DND-41 (cell line): ENCODE results near the gene ADD1.

ENCODE experiments used
- ATAC-seq: fragments of 200-7000 bp; cut with Tn5 transposase; 3 replicates; pipeline ENCODE4 v1.9.1; 2021; ENCODE audit warnings: low read depth; ENCODE audit not compliant: insufficient read depth
- DNase-seq: peaks from one replicate; pipeline ENCODE4 v3.0.0-alpha.2; 2020
- H2AFZ ChIP-seq: 2 replicates; pipeline ENCODE4 v1.6.0; 2012; ENCODE audit warnings: low read depth, low read length
- H3K27ac ChIP-seq: 2 replicates; pipeline ENCODE4 v1.5.1; 2012; ENCODE audit warnings: low read length, inconsistent platforms
- H3K27me3 ChIP-seq: fragments of 200-600 bp; sonication (generic); 2 replicates; pipeline ENCODE4 v1.6.0; 2012; ENCODE audit warnings: low read length, mild to moderate bottlenecking, inconsistent platforms; ENCODE audit not compliant: insufficient read depth, poor library complexity
- H3K36me3 ChIP-seq: 2 replicates; pipeline ENCODE4 v1.5.1; 2012; ENCODE audit warnings: low read length, inconsistent platforms; ENCODE audit not compliant: insufficient read depth
- H3K4me1 ChIP-seq: 2 replicates; pipeline ENCODE4 v1.5.1; 2012; ENCODE audit warnings: mild to moderate bottlenecking, low read length; ENCODE audit not compliant: insufficient read depth
- H3K4me2 ChIP-seq: 2 replicates; pipeline ENCODE4 v1.6.0; 2012; ENCODE audit warnings: mild to moderate bottlenecking, moderate library complexity, low read length, inconsistent platforms; ENCODE audit not compliant: insufficient read depth
- H3K4me3 ChIP-seq, 2 experiments: fragments of 200-600 bp in 1 of 2; shearing (Covaris generic) in 1 of 2; 2 replicates each; pipeline ENCODE4 v1.5.1; 2012 to 2016; ENCODE audit warnings: inconsistent platforms in 2 of 2, low read length in 2 of 2, mild to moderate bottlenecking in 2 of 2, low read depth in 1 of 2, moderate library complexity in 1 of 2
- H3K79me2 ChIP-seq: 2 replicates; pipeline ENCODE4 v1.6.0; 2012; ENCODE audit warnings: low read length, inconsistent platforms; ENCODE audit not compliant: insufficient read depth
- H3K9ac ChIP-seq: 2 replicates; pipeline ENCODE4 v1.6.0; 2012; ENCODE audit warnings: low read depth, mild to moderate bottlenecking, inconsistent platforms, low read length, moderate library complexity
- H3K9me3 ChIP-seq: 2 replicates; pipeline ENCODE4 v1.5.1; 2012; ENCODE audit warnings: low read length, moderate library complexity, mild to moderate bottlenecking, inconsistent platforms; ENCODE audit not compliant: insufficient read depth, severe bottlenecking
- H4K20me1 ChIP-seq: 2 replicates; pipeline ENCODE4 v1.6.0; 2012; ENCODE audit warnings: low read length; ENCODE audit not compliant: insufficient read depth
- CTCF ChIP-seq: IDR thresholded peaks from 2 replicates; pipeline ENCODE4 v1.5.1; 2012; ENCODE audit warnings: borderline replicate concordance, low read length, moderate library complexity, mild to moderate bottlenecking; ENCODE audit not compliant: poor library complexity, severe bottlenecking; ENCODE audit errors: extremely low read depth
- EZH2 ChIP-seq: IDR thresholded peaks from 3 replicates; pipeline ENCODE4 v1.6.1; 2012; ENCODE audit warnings: borderline replicate concordance, low read depth, mild to moderate bottlenecking, moderate library complexity, low read length, inconsistent platforms; ENCODE audit not compliant: severe bottlenecking

The ADD1 gene

GRCh38 chr4:2961421-2961810, 117.8 kb downstream of the ADD1 start:
- H3K4me3 ChIP-seq = peak overlapping the region; percentile 76 to 84; a peak in 3 of 4 replicates
- H3K27me3 ChIP-seq = no peaks in the 10 kb centered on the region
- H2AFZ ChIP-seq = no peak overlapping the region
- peak overlapping the region; percentile 89 for H3K9ac ChIP-seq
- peaks cover 66% of the 10 kb centered on the region for H3K79me2 ChIP-seq
- peaks cover 35% of the 10 kb centered on the region for H3K36me3 ChIP-seq
- no peaks in the 10 kb centered on the region for H3K9me3 ChIP-seq
- H3K4me2 ChIP-seq = peak overlapping the region; percentile 82
- peak overlapping the region; percentile 46 for H3K27ac ChIP-seq
- H3K4me1 ChIP-seq = peaks cover 31% of the 10 kb centered on the region
- no peak for ATAC-seq
- DNase-seq = peak; percentile 35
- H4K20me1 ChIP-seq = peaks cover 43% of the 10 kb centered on the region
- TF ChIP-seq EZH2 = no peak
- no peak for TF ChIP-seq CTCF

DNA sequence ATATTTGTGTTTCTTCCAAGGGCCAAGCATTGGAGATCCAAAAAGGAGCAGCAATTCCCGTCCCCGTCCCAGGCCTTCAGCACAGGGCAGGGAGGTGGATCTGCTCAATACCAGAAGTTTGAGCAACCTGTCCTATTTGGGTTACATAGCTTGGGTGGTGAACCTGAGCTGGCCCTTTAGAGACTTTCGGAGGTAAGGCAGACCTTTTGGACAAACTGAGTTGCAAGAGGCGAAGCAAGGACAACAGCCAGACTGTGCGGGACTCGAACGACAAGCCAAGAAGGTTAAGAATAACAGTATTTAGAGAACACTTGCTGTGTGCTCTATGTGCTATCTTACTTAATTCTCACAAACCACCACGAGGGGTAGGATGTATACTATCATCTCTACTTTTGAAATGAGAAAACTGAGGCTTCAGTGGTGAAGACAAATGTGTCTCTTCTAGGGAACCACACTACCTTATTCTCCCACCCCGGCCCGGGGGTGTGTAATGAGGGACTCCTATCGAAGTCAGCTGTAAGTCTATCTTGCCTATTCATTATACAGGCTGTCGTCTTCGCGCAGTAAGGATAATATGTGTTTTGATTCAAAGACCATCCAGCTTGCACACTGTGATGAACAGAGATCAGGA, 118.3 kb downstream of the ADD1 start:
- Histone ChIP-seq H4K20me1 (peaks cover 43% of the 10 kb centered on the region), H3K27ac (peak overlapping the region; percentile 86; the same call in 1 of the 2 replicates), H3K9me3 (no peaks in the 10 kb centered on the region), H3K79me2 (peaks cover 62% of the 10 kb centered on the region), H3K9ac (peak overlapping the region; percentile 89), H3K27me3 (no peaks in the 10 kb centered on the region), H3K4me1 (peaks cover 31% of the 10 kb centered on the region), H3K4me2 (peak overlapping the region; percentile 82), H2AFZ (no peak overlapping the region; the same call in 1 of the 2 replicates), H3K4me3 (peak overlapping the region; percentile 76 to 84; a peak in 3 of 4 replicates), H3K36me3 (peaks cover 30% of the 10 kb centered on the region)
- ATAC-seq (peak; percentile 12; the same call in 2 of the 3 replicates), DNase-seq (peak; percentile 25)
- no peak for TF ChIP-seq EZH2
- peak; percentile 32 for TF ChIP-seq CTCF

GRCh38 chr4:2962614-2963174, 119.0 kb downstream of the ADD1 start:
- H4K20me1 ChIP-seq = peaks cover 36% of the 10 kb centered on the region
- no peaks in the 10 kb centered on the region for H3K9me3 ChIP-seq
- DNase-seq = no peak
- H3K4me3 ChIP-seq = peak overlapping the region; percentile 76 to 84
- H3K9ac ChIP-seq = peak overlapping the region; percentile 89
- peak overlapping the region; percentile 94 for H2AFZ ChIP-seq
- peaks cover 22% of the 10 kb centered on the region for H3K36me3 ChIP-seq
- ATAC-seq = peak; percentile 45
- peak overlapping the region; percentile 82 for H3K4me2 ChIP-seq
- H3K27me3 ChIP-seq = no peaks in the 10 kb centered on the region
- peak overlapping the region; percentile 86 for H3K27ac ChIP-seq
- H3K79me2 ChIP-seq = peaks cover 56% of the 10 kb centered on the region
- TF ChIP-seq CTCF (no peak), EZH2 (no peak)
- peaks cover 31% of the 10 kb centered on the region for H3K4me1 ChIP-seq
